HG03558 (cell line): ENCODE results near the gene RTN4RL2.

Experiments used
- ATAC-seq: cut with Tn5 transposase; IDR thresholded peaks from one replicate; pipeline ENCODE4 v1.9.1; 2021; ENCODE audit warnings: moderate number of reproducible peaks; ENCODE audit not compliant: unreplicated experiment; ENCODE audit errors: extremely low read depth

RTN4RL2 gene

DNA sequence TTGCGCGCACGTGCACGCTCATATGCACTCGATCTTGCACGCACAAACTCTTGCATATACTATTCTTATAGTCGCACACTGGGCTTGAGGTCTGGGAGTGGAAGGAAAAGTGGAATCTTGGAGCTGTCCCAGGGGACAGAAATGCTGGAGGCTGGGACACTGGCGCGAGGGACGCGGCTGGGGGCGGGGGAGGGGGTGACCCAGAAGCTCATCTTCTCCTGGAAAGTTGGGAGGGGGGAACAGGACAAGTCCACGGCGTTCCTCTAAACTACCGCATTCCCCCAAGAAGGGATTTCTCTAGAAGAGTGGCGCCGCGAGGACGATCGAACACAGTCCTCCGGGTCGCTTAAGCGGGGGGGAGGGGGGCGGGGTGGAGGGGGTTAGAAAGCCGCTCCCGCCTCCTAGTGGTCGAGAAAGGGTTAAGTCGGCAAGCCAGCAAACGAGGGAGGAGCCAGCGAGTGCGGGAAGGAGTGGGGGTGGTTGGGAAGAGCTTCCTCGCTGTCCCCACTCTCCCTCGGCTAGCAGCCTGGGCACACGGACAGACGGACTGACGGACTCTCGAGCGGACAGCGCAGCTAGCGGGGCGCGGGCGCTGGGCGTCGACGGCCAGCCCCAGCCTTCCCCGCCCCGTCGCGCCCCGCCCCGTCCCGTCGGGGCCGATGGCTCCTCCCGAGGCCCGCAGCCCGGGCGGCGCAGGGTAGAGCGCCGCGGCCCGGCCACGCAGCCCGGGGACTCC lies at the start of gene RTN4RL2:
TSS of gene RTN4RL2 (plus strand) at position 507 of the 736 bp plus-strand sequence. CDS start 338 bp downstream, outside the sequence.
- ATAC-seq, result no peak

- no peak for ATAC-seq
Observed at GRCh38 chr11:57413681-57414080, 46.6 kb upstream of the RTN4RL2 start.

DNA sequence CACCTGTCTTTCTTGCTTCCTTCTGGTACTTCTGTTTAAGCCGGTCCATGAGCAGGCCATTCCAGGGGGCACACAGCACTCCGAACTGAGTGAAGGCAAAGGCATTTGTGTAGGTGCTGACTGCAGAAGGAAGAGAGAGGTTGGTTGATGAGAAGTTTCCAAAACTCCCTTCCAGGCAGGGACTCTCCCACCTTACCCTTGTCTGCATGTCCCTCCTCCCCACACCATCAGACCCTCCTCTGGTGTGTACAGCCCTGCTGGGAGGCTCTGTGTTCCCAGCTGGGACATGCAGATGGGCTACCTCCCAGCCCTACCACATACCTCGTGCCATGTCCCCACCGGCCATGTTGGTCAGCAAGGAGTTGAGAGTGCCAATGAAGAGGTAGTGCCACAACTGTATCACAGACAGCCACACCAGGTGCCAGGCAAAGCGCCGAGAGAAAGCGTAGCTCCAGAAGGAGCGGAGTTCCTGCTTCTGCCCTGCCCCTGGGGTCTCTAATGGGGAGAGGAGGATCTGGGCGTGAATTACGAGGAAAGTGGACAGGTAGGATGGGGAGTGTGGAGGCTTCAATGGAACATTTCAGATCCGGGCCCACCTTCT lies 45.6 kb upstream of the RTN4RL2 start:
- ATAC-seq, result no peak

DNA sequence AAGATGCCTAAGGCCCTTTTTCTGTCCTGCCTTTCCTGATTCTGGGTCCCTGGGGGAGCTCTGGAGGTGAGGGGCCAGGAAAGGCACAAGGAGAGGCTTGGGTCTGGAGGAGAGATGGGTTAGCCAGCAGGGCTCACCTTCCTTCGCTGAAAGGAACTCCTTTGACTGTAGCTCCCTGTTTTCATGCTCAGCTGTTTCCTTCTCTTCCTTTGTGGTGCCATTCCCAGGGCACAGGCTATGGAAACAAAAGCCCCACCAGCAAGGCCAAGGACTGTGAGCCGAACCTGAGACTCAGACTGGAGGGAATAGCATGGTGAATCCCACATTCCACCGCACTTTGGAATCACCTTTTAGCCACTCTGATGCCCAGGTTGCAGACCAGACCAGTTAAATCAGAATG lies 43.9 kb upstream of the RTN4RL2 start:
- no peak for ATAC-seq

DNA sequence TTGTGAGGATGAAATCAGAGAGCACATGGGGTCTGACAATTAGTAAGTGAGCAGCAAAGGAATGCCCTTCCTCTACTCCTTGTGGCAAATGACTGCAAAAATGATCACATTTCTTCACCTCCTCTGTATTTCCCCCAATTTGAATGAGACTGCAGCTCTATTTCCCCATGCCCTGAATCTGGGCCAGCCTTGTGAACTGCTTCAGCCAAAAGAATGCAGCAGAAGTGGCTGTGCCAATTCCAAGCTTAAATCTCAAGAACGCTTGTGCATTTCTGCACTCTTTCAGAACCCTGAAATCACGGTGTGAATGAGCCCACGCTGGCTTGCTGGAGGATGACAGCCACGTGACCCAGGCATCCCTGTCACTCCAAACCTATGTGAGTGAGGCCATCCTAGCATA lies 43.3 kb upstream of the RTN4RL2 start:
- ATAC-seq, result no peak

DNA sequence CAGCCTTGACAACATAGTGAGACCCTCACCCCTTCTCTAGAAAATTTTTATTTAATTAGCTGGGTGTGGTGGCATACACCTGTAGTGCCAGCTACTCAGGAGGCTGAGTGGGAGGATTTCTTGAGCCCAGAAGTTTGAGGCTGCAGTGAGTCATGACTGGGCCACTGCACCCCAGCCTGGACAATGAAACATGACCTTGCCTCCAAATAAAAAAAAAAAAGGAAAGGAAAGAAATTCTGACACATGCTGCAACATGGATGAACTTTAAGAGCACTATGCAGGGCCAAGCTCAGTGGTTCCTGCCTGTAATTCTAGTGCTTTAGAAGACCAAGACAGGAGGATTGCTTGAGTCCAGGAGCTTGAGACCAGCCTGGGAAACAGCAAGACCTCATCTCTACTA lies 42.2 kb upstream of the RTN4RL2 start:
- ATAC-seq, result no peak

DNA sequence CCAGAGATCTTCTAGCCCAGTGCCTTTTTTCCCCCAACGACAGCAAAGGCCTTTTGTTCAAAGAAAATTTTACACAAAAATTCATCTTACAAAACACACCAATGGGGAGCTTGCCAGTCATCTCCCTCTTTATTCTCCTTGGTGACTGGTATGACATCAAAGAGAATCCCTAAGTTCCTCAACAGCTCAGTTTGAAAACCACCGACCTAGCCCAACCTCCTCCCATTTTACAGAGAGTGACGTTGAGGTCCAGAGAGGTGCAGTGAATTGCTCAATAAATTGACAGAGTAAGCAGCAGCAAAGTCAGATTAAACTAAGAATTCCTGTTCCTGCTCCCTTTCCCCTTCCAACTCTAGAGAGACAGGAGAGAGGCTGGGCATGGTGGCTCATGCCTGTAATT lies 41.2 kb upstream of the RTN4RL2 start:
- no peak for ATAC-seq

GRCh38 chr11:57421066-57421465 lies 39.3 kb upstream of the RTN4RL2 start:
- no peak for ATAC-seq

DNA sequence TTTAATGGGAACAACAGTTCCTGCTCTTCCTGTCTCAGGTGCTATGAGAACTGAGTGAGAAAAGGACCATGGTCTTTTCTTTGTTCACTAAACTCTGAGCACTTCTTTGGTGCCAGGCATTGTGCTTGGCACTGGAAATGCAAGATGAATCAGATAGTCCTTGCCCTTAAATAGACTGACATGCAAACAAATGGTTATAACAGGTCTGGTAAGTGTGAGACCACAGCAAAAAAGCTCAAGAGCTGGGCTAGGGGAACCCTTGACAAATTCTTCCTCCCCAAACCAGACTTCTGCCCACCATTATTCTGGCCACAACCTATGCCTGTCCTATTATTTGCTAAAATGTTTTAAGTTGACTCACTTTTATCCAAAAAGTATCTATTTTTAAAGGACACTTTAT lies 38.5 kb upstream of the RTN4RL2 start:
- no peak for ATAC-seq

GRCh38 chr11:57422669-57423068 lies 37.7 kb upstream of the RTN4RL2 start:
- no peak for ATAC-seq

- no peak for ATAC-seq
Observed at GRCh38 chr11:57424137-57424791, 36.1 kb upstream of the RTN4RL2 start.

DNA sequence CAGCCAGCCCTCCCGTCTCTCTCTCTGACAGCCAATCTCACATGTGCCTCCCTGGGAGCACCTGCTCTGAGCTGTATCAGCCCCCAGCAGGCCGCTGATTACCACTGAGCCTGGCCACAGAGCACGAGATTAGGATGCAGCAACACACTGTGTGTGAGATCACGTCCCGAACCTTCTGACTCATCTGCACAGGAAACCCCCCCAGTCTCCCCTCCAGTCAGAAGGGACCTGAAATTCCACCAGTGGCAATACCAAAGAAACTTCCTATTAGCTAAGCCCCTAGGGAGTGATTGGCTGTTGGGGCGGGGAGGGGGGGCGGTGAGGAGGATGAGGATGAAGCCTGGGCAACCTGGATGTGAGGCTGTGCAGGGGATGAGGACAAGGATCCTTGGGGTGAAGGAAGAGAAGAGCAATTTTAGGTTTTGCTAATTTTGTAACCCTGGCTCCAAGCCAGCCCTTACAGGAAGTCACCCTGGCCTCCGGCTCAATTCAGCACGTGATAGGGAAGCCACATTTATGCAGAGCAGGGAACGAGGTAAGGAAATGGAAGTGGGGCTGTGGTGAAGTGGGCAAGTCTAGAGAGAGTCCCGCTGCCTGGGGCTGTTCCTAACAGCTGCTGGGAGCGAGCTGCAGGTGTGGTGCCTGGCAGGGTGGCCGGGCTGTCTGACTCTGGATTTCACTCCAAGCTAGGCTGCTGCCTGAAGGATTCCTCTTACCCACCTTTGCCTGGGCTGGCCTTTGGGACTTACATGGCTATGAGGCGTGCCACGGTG lies 35.4 kb upstream of the RTN4RL2 start:
- ATAC-seq, result peak; percentile 90

GRCh38 chr11:57425565-57426438 lies 34.5 kb upstream of the RTN4RL2 start:
- no peak for ATAC-seq

GRCh38 chr11:57426439-57426928 lies 33.8 kb upstream of the RTN4RL2 start:
- ATAC-seq, result no peak

DNA sequence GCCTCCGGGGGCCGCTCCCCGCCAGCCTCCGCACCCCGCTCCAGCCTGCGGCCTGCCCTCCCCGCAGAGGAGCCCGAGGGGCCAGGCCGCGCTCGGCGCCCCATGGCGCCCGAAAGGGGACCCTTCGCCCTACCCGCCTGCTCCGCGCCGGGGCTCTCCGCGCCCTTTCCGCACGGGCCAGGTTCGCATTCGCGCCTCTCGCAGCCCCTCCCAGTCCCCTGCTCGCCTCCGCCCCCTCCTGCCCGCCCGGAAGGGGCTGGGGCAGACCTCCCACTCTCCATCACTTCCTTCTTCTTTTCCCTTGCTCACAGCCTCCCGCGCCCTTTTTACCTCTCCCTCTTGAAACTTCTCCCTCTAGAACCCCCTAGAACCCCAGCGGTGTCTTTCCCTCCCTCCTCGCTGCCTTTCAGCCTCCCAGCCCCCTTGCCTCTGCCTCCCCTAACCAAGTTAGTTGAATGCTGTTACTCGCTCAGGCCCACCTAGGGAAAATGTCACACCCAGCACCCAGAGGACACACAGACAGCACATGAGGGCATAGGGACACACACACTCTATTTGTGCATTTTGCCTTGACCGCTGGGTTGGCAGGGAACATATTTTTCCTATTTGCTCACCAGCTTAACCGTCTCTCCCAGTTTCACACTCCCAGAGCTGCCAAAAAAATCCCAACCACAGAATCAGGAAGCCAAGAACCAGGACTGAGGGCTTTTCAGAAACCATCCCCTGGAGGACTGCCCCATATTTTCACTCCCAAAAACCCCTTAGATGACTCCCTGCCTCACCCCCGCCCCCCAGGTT lies 33.2 kb upstream of the RTN4RL2 start, which contains the start of gene SLC43A3:
TSS of gene SLC43A3 (minus strand) at position 193 of the 798 bp plus-strand sequence. CDS start 949 bp downstream, outside the sequence.
- ATAC-seq, result peak; percentile 30

- ATAC-seq, result no peak
Observed at GRCh38 chr11:57427727-57428082, 32.6 kb upstream of the RTN4RL2 start.

DNA sequence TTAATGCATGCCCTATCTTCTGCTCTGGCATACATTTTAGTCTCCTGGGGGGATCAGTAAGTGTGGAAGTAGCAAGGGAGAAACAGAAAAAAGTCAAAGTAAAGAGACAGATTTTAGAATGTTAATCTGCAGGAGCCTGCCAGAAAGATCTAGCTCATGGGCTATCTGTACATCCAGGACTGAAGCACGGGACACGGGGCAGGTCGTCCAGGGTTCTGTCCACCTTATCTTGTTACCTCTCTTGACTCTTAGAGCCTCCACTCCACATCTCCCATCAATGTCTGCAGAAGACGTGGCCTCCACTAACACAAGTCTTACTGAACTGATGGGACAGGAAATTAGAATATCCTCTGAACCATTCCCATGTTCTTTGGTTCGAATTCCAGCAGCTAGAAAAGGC lies 31.7 kb upstream of the RTN4RL2 start:
- no peak for ATAC-seq

DNA sequence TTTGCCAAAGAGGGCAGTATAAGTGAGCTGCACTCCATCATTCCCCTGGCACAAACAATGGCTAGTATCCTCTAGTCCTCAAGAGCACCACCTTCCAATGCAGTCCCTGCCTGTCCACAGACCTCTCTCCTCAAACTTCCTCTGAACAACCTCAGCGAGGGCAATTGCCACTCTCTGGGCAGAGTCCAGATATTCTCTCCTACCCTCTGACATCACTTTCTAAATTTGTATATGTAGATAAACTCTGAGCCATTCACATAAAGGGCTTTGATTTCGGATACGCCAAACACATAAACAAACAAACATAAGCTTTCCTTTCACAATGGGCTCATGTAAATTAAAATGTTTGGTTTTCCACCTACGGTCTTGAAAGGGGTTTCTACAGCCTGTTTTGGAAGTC lies 30.4 kb upstream of the RTN4RL2 start:
- no peak for ATAC-seq

DNA sequence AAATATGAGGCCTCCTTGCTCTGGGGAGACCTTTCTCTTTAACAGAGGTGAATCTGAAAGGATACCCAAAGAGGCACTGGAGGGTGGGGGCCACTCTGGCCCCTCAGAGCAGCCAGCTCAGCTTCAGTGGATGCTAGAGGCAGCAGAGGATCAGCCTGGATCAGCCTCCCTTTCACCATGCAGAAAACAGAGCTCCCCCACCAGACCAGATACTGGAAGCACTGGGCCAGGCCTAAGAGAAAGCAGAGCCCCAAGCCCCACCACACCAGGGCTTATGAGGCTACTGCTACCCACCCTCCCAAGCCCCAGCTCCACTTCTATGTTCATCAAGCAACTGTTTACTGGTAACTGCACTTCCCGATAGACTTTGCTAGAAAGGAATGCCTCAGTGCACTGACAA lies 29.4 kb upstream of the RTN4RL2 start:
- no peak for ATAC-seq
